ENCODE results near the gene PRR18. TPM values are rescaled to one million over a fixed set of nuclear protein-coding genes. Genes with fewer than 3 reads are reported as not detected.

The PRR18 gene
- total RNA-seq, 1 experiment from 2014 or later: not detected

- Histone ChIP-seq H2AFZ (ENCODE audit: low read length) (no peak overlapping the region), H3F3A (ENCODE audit: low read length, unreplicated experiment) (no peaks in the 10 kb centered on the region), H3K27me3 (ENCODE audit: low read length) (no peaks in the 10 kb centered on the region), H3K4me3 (ENCODE audit: low read length) (no peak overlapping the region), H3K9me2 (replicated peaks; ENCODE audit: low read length) (no peaks in the 10 kb centered on the region), H3K4me2 (ENCODE audit: low read length) (no peak overlapping the region), H3K36me3 (ENCODE audit: low read depth, low read length) (no peaks in the 10 kb centered on the region), H3K9me3 (ENCODE audit: low read length) (no peaks in the 10 kb centered on the region), H3K9ac (ENCODE audit: low read length) (no peak overlapping the region), H4K20me1 (ENCODE audit: low read length) (no peaks in the 10 kb centered on the region), H3K27ac (ENCODE audit: low read length) (no peak overlapping the region), H3K4me1 (ENCODE audit: insufficient read depth, low read length) (0 out of 2 replicates have a peak, but pooled peaks cover 6% of the 10 kb centered on the region), H3K79me2 (ENCODE audit: low read length) (no peaks in the 10 kb centered on the region)
- no peak for ATAC-seq
- intact Hi-C loops (cut with micrococcal nuclease): no loop called here
- no peak for TF ChIP-seq CTCF (conservative IDR thresholded peaks at IDR 0.05; ENCODE audit: low read depth, low read length)
- TF ChIP-seq EZH2 (IDR thresholded peaks at IDR 0.05; ENCODE audit: low read length, unreplicated experiment): no peak
- POLR2A ChIA-PET (ENCODE audit: unreplicated experiment): no interaction called here
- no peak for DNase-seq
- CTCF ChIA-PET: no interaction called here
- BruUV-seq (replicated peaks): no TSS peak
These were observed 46.8 kb upstream of the PRR18 start for GRCh38 chr6:166354965-166355364.

GRCh38 chr6:166354143-166354542 lies 46.0 kb upstream of the PRR18 start:
- H2AFZ ChIP-seq (ENCODE audit: low read length): no peak overlapping the region
- TF ChIP-seq CTCF (conservative IDR thresholded peaks at IDR 0.05; ENCODE audit: low read depth, low read length) (no peak), EZH2 (IDR thresholded peaks at IDR 0.05; ENCODE audit: low read length, unreplicated experiment) (no peak)
- DNase-seq (no peak), ATAC-seq (no peak)
- H3K27ac ChIP-seq (ENCODE audit: low read length): no peak overlapping the region
- intact Hi-C loops (cut with micrococcal nuclease): no loop called here
- no peak overlapping the region for H3K4me3 ChIP-seq (ENCODE audit: low read length)
- POLR2A ChIA-PET (ENCODE audit: unreplicated experiment): no interaction called here
- BruUV-seq (replicated peaks): no TSS peak
- no peaks in the 10 kb centered on the region for H3K79me2 ChIP-seq (ENCODE audit: low read length)
- H3K4me1 ChIP-seq (ENCODE audit: insufficient read depth, low read length): 0 out of 2 replicates have a peak, but pooled peaks cover 6% of the 10 kb centered on the region
- no peak overlapping the region for H3K4me2 ChIP-seq (ENCODE audit: low read length)
- no peaks in the 10 kb centered on the region for H3K36me3 ChIP-seq (ENCODE audit: low read depth, low read length)
- H3K9me2 ChIP-seq (replicated peaks; ENCODE audit: low read length): no peaks in the 10 kb centered on the region
- no peaks in the 10 kb centered on the region for H3F3A ChIP-seq (ENCODE audit: low read length, unreplicated experiment)
- no peaks in the 10 kb centered on the region for H3K27me3 ChIP-seq (ENCODE audit: low read length)
- no peaks in the 10 kb centered on the region for H4K20me1 ChIP-seq (ENCODE audit: low read length)
- H3K9me3 ChIP-seq (ENCODE audit: low read length): no peaks in the 10 kb centered on the region
- no peak overlapping the region for H3K9ac ChIP-seq (ENCODE audit: low read length)
- CTCF ChIA-PET: no interaction called here

- intact Hi-C loops (cut with micrococcal nuclease): no loop called here
- no peak overlapping the region for H3K4me2 ChIP-seq (ENCODE audit: low read length)
- BruUV-seq (replicated peaks): no TSS peak
- ATAC-seq (no peak), DNase-seq (no peak)
- H3K4me3 ChIP-seq (ENCODE audit: low read length): no peak overlapping the region
- no peaks in the 10 kb centered on the region for H3K9me2 ChIP-seq (replicated peaks; ENCODE audit: low read length)
- no peaks in the 10 kb centered on the region for H3K36me3 ChIP-seq (ENCODE audit: low read depth, low read length)
- no peaks in the 10 kb centered on the region for H3F3A ChIP-seq (ENCODE audit: low read length, unreplicated experiment)
- ChIA-PET CTCF (no interaction called here), POLR2A (ENCODE audit: unreplicated experiment) (no interaction called here)
- no peak overlapping the region for H2AFZ ChIP-seq (ENCODE audit: low read length)
- H3K9me3 ChIP-seq (ENCODE audit: low read length): no peaks in the 10 kb centered on the region
- 0 out of 2 replicates have a peak, but pooled peaks cover 6% of the 10 kb centered on the region for H3K4me1 ChIP-seq (ENCODE audit: insufficient read depth, low read length)
- TF ChIP-seq EZH2phosphoT487 (IDR thresholded peaks at IDR 0.05; ENCODE audit: borderline replicate concordance, low read length): no peak
- TF ChIP-seq EZH2 (IDR thresholded peaks at IDR 0.05; ENCODE audit: low read length, unreplicated experiment): no peak
- no peak overlapping the region for H3K9ac ChIP-seq (ENCODE audit: low read length)
- no peaks in the 10 kb centered on the region for H3K79me2 ChIP-seq (ENCODE audit: low read length)
- no peak overlapping the region for H3K27ac ChIP-seq (ENCODE audit: low read length)
- no peaks in the 10 kb centered on the region for H3K27me3 ChIP-seq (ENCODE audit: low read length)
- H4K20me1 ChIP-seq (ENCODE audit: low read length): no peaks in the 10 kb centered on the region
These were observed 45.3 kb upstream of the PRR18 start for GRCh38 chr6:166353507-166353906.

Measured in PC-3 (cell line).